ENCODE measurements around the gene OOSP3.
A peak's percentile ranks its signal among the peaks of the same experiment; 100 is the strongest.
"Not testable (repeated sequence)": the region's sequence is repeated elsewhere in the genome, so short reads cannot be mapped to it uniquely, and the experiment has no call there.

Gene OOSP3

GRCh38 chr11:59878575-59878974 lies at the start of gene OOSP3:
Gene OOSP3, plus strand, starts transcription at chr11:59878782. Its CDS starts 27 bp downstream, at chr11:59878809.
- no peak for DNase-seq

GRCh38 chr11:59829358-59829757 lies 49.2 kb upstream of the OOSP3 start:
- no peak for DNase-seq

- DNase-seq: no peak
Observed at GRCh38 chr11:59833602-59834001, 45.0 kb upstream of the OOSP3 start.

GRCh38 chr11:59839615-59840014 lies 39.0 kb upstream of the OOSP3 start:
- DNase-seq: no peak

- no peak for DNase-seq
Observed at GRCh38 chr11:59841514-59841913, 37.1 kb upstream of the OOSP3 start.

GRCh38 chr11:59842316-59842715 lies 36.3 kb upstream of the OOSP3 start:
- DNase-seq: no peak

- DNase-seq: no peak
Observed at GRCh38 chr11:59845399-59845798, 33.2 kb upstream of the OOSP3 start, which contains the start of gene CBLIF. Gene CBLIF, minus strand, starts transcription at chr11:59845499. Its CDS starts 46 bp downstream, at chr11:59845453.

GRCh38 chr11:59846556-59846955 lies 32.0 kb upstream of the OOSP3 start:
- DNase-seq: no peak

GRCh38 chr11:59847626-59848025 lies 31.0 kb upstream of the OOSP3 start:
- no peak for DNase-seq

- not testable (repeated sequence) for DNase-seq
Observed at GRCh38 chr11:59848439-59848838, 30.1 kb upstream of the OOSP3 start.

- peak; percentile 24 to 34 (median 28) for DNase-seq
Observed at GRCh38 chr11:59849129-59849528, 29.5 kb upstream of the OOSP3 start.

GRCh38 chr11:59849551-59849950 lies 29.0 kb upstream of the OOSP3 start:
- not testable (repeated sequence) for DNase-seq

GRCh38 chr11:59851416-59851815 lies 27.2 kb upstream of the OOSP3 start:
- not testable (repeated sequence) for DNase-seq

- no peak for DNase-seq
Observed at GRCh38 chr11:59854871-59855270, 23.7 kb upstream of the OOSP3 start.

GRCh38 chr11:59857439-59858434 lies 20.8 kb upstream of the OOSP3 start:
- DNase-seq: peak in 2 of 3 donors; percentile 21 to 32

- no peak for DNase-seq
Observed at GRCh38 chr11:59859673-59860072, 18.9 kb upstream of the OOSP3 start.

- DNase-seq: no peak
Observed at GRCh38 chr11:59862252-59862651, 16.3 kb upstream of the OOSP3 start.

GRCh38 chr11:59865031-59865430 lies 13.6 kb upstream of the OOSP3 start:
- peak; percentile 41 to 67 (median 58) for DNase-seq

- peak; percentile 67 to 83 (median 80) for DNase-seq
Observed at GRCh38 chr11:59866397-59866796, 12.2 kb upstream of the OOSP3 start, which contains the start of gene TCN1. Gene TCN1, minus strand, starts transcription at chr11:59866487. Its CDS starts 17 bp downstream, at chr11:59866470.

- peak in 1 of 3 donors; percentile 15 for DNase-seq
Observed at GRCh38 chr11:59866836-59867235, 11.7 kb upstream of the OOSP3 start.

- DNase-seq: no peak
Observed at GRCh38 chr11:59867946-59868345, 10.6 kb upstream of the OOSP3 start.

- no peak for DNase-seq
Observed at GRCh38 chr11:59872076-59872475, 6.5 kb upstream of the OOSP3 start.

- DNase-seq: no peak
Observed at GRCh38 chr11:59875856-59876519, 2.6 kb upstream of the OOSP3 start.

- no peak for DNase-seq
Observed at GRCh38 chr11:59877325-59877724, 1.3 kb upstream of the OOSP3 start.

Data from suppressor macrophage treated with lipopolysaccharide for 1 hour (primary cell).